ENCODE data around the gene LGI1.

Gene LGI1

GRCh38 chr10:93756118-93756517, 1.6 kb upstream of the LGI1 start:
- H3K9ac ChIP-seq (ENCODE audit: low read length) = no peak overlapping the region
- H3K27me3 ChIP-seq (replicated peaks; ENCODE audit: control insufficient read depth, insufficient read depth, low read length) = peaks cover 9% of the 10 kb centered on the region
- H3K9me3 ChIP-seq (ENCODE audit: control insufficient read depth, low read length) = no peaks in the 10 kb centered on the region
- peaks cover 9% of the 10 kb centered on the region for H3K4me1 ChIP-seq (ENCODE audit: control insufficient read depth, insufficient read depth, low read length)
- no peak for DNase-seq (ENCODE audit: low read depth)
- no peak overlapping the region for H3K4me3 ChIP-seq (ENCODE audit: low read length)
- H3K36me3 ChIP-seq (ENCODE audit: control insufficient read depth, insufficient read depth, low read length, severe bottlenecking) = no peaks in the 10 kb centered on the region

- DNase-seq (ENCODE audit: low read depth) = no peak
- Histone ChIP-seq H3K4me1 (ENCODE audit: control insufficient read depth, insufficient read depth, low read length) (peaks cover 6% of the 10 kb centered on the region), H3K4me3 (ENCODE audit: low read length) (no peak overlapping the region)
Observed at GRCh38 chr10:93757136-93757535, 600 bp upstream of the LGI1 start.

GRCh38 chr10:93758508-93758885, 761 bp downstream of the LGI1 start:
- Histone ChIP-seq H3K36me3 (ENCODE audit: control insufficient read depth, insufficient read depth, low read length, severe bottlenecking) (no peaks in the 10 kb centered on the region), H3K27me3 (replicated peaks; ENCODE audit: control insufficient read depth, insufficient read depth, low read length) (peaks cover 16% of the 10 kb centered on the region), H3K4me1 (ENCODE audit: control insufficient read depth, insufficient read depth, low read length) (peaks cover 6% of the 10 kb centered on the region), H3K9me3 (ENCODE audit: control insufficient read depth, low read length) (no peaks in the 10 kb centered on the region), H3K9ac (ENCODE audit: low read length) (no peak overlapping the region), H3K4me3 (ENCODE audit: low read length) (peak overlapping the region; percentile 57)
- DNase-seq (ENCODE audit: low read depth) = no peak

More at GRCh38 chr10:93757136-93757535, 600 bp upstream of the LGI1 start:
- no peak overlapping the region for H3K9ac ChIP-seq (ENCODE audit: low read length)
- H3K9me3 ChIP-seq (ENCODE audit: control insufficient read depth, low read length) = no peaks in the 10 kb centered on the region
- H3K27me3 ChIP-seq (replicated peaks; ENCODE audit: control insufficient read depth, insufficient read depth, low read length) = peaks cover 9% of the 10 kb centered on the region
- H3K36me3 ChIP-seq (ENCODE audit: control insufficient read depth, insufficient read depth, low read length, severe bottlenecking) = no peaks in the 10 kb centered on the region

GRCh38 chr10:93758891-93759410, 1.2 kb downstream of the LGI1 start:
- H3K9ac ChIP-seq (ENCODE audit: low read length) = no peak overlapping the region
- H3K9me3 ChIP-seq (ENCODE audit: control insufficient read depth, low read length) = no peaks in the 10 kb centered on the region
- peaks cover 20% of the 10 kb centered on the region for H3K27me3 ChIP-seq (replicated peaks; ENCODE audit: control insufficient read depth, insufficient read depth, low read length)
- peak overlapping the region; percentile 57 for H3K4me3 ChIP-seq (ENCODE audit: low read length)
- no peaks in the 10 kb centered on the region for H3K36me3 ChIP-seq (ENCODE audit: control insufficient read depth, insufficient read depth, low read length, severe bottlenecking)
- peaks cover 6% of the 10 kb centered on the region for H3K4me1 ChIP-seq (ENCODE audit: control insufficient read depth, insufficient read depth, low read length)
- DNase-seq (ENCODE audit: low read depth) = no peak

GRCh38 chr10:93760490-93760889, 2.8 kb downstream of the LGI1 start:
- Histone ChIP-seq H3K4me1 (ENCODE audit: control insufficient read depth, insufficient read depth, low read length) (peaks cover 6% of the 10 kb centered on the region), H3K9ac (ENCODE audit: low read length) (no peak overlapping the region), H3K36me3 (ENCODE audit: control insufficient read depth, insufficient read depth, low read length, severe bottlenecking) (no peaks in the 10 kb centered on the region), H3K27me3 (replicated peaks; ENCODE audit: control insufficient read depth, insufficient read depth, low read length) (peaks cover 20% of the 10 kb centered on the region), H3K9me3 (ENCODE audit: control insufficient read depth, low read length) (no peaks in the 10 kb centered on the region), H3K4me3 (ENCODE audit: low read length) (no peak overlapping the region)
- no peak for DNase-seq (ENCODE audit: low read depth)

GRCh38 chr10:93762979-93763391, 5.2 kb downstream of the LGI1 start:
- Histone ChIP-seq H3K4me3 (ENCODE audit: low read length) (no peak overlapping the region), H3K4me1 (ENCODE audit: control insufficient read depth, insufficient read depth, low read length) (peaks cover 2% of the 10 kb centered on the region), H3K9ac (ENCODE audit: low read length) (no peak overlapping the region), H3K36me3 (ENCODE audit: control insufficient read depth, insufficient read depth, low read length, severe bottlenecking) (no peaks in the 10 kb centered on the region), H3K9me3 (ENCODE audit: control insufficient read depth, low read length) (no peaks in the 10 kb centered on the region), H3K27me3 (replicated peaks; ENCODE audit: control insufficient read depth, insufficient read depth, low read length) (peaks cover 17% of the 10 kb centered on the region)
- no peak for DNase-seq (ENCODE audit: low read depth)

- Histone ChIP-seq H3K9ac (ENCODE audit: low read length) (no peak overlapping the region), H3K4me3 (ENCODE audit: low read length) (no peak overlapping the region), H3K9me3 (ENCODE audit: control insufficient read depth, low read length) (no peaks in the 10 kb centered on the region), H3K36me3 (ENCODE audit: control insufficient read depth, insufficient read depth, low read length, severe bottlenecking) (no peaks in the 10 kb centered on the region), H3K4me1 (ENCODE audit: control insufficient read depth, insufficient read depth, low read length) (no peaks in the 10 kb centered on the region), H3K27me3 (replicated peaks; ENCODE audit: control insufficient read depth, insufficient read depth, low read length) (peaks cover 18% of the 10 kb centered on the region)
- no peak for DNase-seq (ENCODE audit: low read depth)
Observed at GRCh38 chr10:93766918-93767317, 9.2 kb downstream of the LGI1 start.

GRCh38 chr10:93767724-93768399, 10.1 kb downstream of the LGI1 start:
- H3K27me3 ChIP-seq (replicated peaks; ENCODE audit: control insufficient read depth, insufficient read depth, low read length) = peaks cover 17% of the 10 kb centered on the region
- H3K4me3 ChIP-seq (ENCODE audit: low read length) = no peak overlapping the region

GRCh38 chr10:93768892-93769291, 11.2 kb downstream of the LGI1 start:
- H3K4me1 ChIP-seq (ENCODE audit: control insufficient read depth, insufficient read depth, low read length) = peaks cover 5% of the 10 kb centered on the region
- H3K9ac ChIP-seq (ENCODE audit: low read length) = no peak overlapping the region
- H3K36me3 ChIP-seq (ENCODE audit: control insufficient read depth, insufficient read depth, low read length, severe bottlenecking) = no peaks in the 10 kb centered on the region
- H3K27me3 ChIP-seq (replicated peaks; ENCODE audit: control insufficient read depth, insufficient read depth, low read length) = peaks cover 7% of the 10 kb centered on the region
- no peaks in the 10 kb centered on the region for H3K9me3 ChIP-seq (ENCODE audit: control insufficient read depth, low read length)
- no peak overlapping the region for H3K4me3 ChIP-seq (ENCODE audit: low read length)
- no peak for DNase-seq (ENCODE audit: low read depth)

More at GRCh38 chr10:93767724-93768399, 10.1 kb downstream of the LGI1 start:
- Histone ChIP-seq H3K4me1 (ENCODE audit: control insufficient read depth, insufficient read depth, low read length) (no peaks in the 10 kb centered on the region), H3K9me3 (ENCODE audit: control insufficient read depth, low read length) (no peaks in the 10 kb centered on the region), H3K9ac (ENCODE audit: low read length) (no peak overlapping the region), H3K36me3 (ENCODE audit: control insufficient read depth, insufficient read depth, low read length, severe bottlenecking) (no peaks in the 10 kb centered on the region)
- DNase-seq (ENCODE audit: low read depth) = no peak

- Histone ChIP-seq H3K4me1 (ENCODE audit: control insufficient read depth, insufficient read depth, low read length) (peaks cover 8% of the 10 kb centered on the region), H3K9ac (ENCODE audit: low read length) (no peak overlapping the region), H3K27me3 (replicated peaks; ENCODE audit: control insufficient read depth, insufficient read depth, low read length) (peaks cover 7% of the 10 kb centered on the region), H3K36me3 (ENCODE audit: control insufficient read depth, insufficient read depth, low read length, severe bottlenecking) (no peaks in the 10 kb centered on the region), H3K4me3 (ENCODE audit: low read length) (no peak overlapping the region), H3K9me3 (ENCODE audit: control insufficient read depth, low read length) (peaks cover 3% of the 10 kb centered on the region)
- DNase-seq (ENCODE audit: low read depth) = no peak
Observed at GRCh38 chr10:93771354-93771753, 13.6 kb downstream of the LGI1 start.

- no peak for DNase-seq (ENCODE audit: low read depth)
- no peaks in the 10 kb centered on the region for H3K36me3 ChIP-seq (ENCODE audit: control insufficient read depth, insufficient read depth, low read length, severe bottlenecking)
Observed at GRCh38 chr10:93773120-93773519, 15.4 kb downstream of the LGI1 start.

GRCh38 chr10:93773705-93774104, 16.0 kb downstream of the LGI1 start:
- no peaks in the 10 kb centered on the region for H3K36me3 ChIP-seq (ENCODE audit: control insufficient read depth, insufficient read depth, low read length, severe bottlenecking)
- H3K4me1 ChIP-seq (ENCODE audit: control insufficient read depth, insufficient read depth, low read length) = peaks cover 31% of the 10 kb centered on the region
- no peak overlapping the region for H3K4me3 ChIP-seq (ENCODE audit: low read length)
- H3K9me3 ChIP-seq (ENCODE audit: control insufficient read depth, low read length) = peaks cover 3% of the 10 kb centered on the region
- H3K9ac ChIP-seq (ENCODE audit: low read length) = no peak overlapping the region
- DNase-seq (ENCODE audit: low read depth) = no peak
- H3K27me3 ChIP-seq (replicated peaks; ENCODE audit: control insufficient read depth, insufficient read depth, low read length) = peaks cover 7% of the 10 kb centered on the region

More at GRCh38 chr10:93773120-93773519, 15.4 kb downstream of the LGI1 start:
- Histone ChIP-seq H3K9ac (ENCODE audit: low read length) (no peak overlapping the region), H3K4me3 (ENCODE audit: low read length) (no peak overlapping the region), H3K4me1 (ENCODE audit: control insufficient read depth, insufficient read depth, low read length) (peaks cover 25% of the 10 kb centered on the region), H3K27me3 (replicated peaks; ENCODE audit: control insufficient read depth, insufficient read depth, low read length) (peaks cover 7% of the 10 kb centered on the region), H3K9me3 (ENCODE audit: control insufficient read depth, low read length) (peaks cover 3% of the 10 kb centered on the region)
